ENCODE results near the gene ASXL2. TPM values are rescaled to one million over a fixed set of nuclear protein-coding genes. Genes with fewer than 3 reads are reported as not detected.

The ASXL2 gene
- total RNA-seq, 1 experiment from 2014 or later, result 37.8 TPM

DNA sequence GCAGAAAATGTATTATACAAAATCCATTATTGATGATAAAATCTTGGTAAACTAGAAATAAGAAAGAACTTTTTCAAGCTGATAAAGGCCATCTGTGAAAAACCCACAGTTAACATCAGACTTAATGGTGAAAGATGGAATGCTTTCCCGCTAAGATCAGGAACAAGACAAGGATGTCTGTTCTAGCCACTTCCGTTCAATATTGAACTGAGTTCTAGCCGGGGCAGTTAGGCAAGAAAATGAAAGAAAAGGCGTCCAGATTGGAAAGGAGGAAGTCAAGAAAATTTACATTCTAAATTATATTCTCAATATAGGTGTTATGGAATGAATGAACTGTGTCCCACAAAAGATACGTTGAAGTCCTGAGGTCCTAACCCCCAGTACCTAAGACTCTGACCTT, 165.8 kb downstream of the ASXL2 start (continued):
- TF ChIP-seq, protein P1, sequence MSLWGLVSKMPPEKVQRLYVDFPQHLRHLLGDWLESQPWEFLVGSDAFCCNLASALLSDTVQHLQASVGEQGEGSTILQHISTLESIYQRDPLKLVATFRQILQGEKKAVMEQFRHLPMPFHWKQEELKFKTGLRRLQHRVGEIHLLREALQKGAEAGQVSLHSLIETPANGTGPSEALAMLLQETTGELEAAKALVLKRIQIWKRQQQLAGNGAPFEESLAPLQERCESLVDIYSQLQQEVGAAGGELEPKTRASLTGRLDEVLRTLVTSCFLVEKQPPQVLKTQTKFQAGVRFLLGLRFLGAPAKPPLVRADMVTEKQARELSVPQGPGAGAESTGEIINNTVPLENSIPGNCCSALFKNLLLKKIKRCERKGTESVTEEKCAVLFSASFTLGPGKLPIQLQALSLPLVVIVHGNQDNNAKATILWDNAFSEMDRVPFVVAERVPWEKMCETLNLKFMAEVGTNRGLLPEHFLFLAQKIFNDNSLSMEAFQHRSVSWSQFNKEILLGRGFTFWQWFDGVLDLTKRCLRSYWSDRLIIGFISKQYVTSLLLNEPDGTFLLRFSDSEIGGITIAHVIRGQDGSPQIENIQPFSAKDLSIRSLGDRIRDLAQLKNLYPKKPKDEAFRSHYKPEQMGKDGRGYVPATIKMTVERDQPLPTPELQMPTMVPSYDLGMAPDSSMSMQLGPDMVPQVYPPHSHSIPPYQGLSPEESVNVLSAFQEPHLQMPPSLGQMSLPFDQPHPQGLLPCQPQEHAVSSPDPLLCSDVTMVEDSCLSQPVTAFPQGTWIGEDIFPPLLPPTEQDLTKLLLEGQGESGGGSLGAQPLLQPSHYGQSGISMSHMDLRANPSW (CRISPR knock-in tag; conservative IDR thresholded peaks at IDR 0.05; ENCODE audit: low read depth), result no peak

DNA sequence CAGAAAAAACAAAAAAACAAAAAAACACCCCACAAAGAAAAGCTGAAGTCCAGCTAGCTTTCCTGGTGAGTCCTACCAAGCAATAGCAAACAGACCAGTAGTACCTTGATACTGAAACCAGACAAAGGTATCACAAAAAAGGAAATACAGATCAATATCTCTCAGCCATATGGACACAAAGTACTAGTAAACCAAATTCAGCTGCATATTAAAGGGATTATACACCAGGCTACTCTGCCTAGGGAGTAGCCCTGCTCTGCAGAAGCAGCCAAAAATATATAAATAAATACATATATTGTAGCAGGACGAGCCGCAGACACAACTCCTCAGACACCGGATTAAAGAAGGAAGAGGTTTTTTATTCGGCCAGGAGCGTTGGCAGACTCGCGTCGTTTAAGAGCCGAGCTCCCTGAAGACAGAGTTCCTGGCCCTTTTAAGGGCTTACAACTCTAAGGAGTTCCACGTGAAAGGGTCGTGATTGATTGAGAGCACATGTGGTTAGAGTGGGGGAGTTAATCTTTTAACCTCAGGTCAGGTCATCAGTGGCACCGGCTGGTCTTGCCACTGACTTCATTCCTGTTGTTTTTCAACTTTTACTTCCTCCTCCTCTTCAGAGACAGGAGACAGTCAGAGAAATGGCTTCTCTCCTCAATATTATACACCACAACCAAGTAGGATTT, 166.5 kb downstream of the ASXL2 start:
- Mint-ChIP-seq H3K36me3 (no peaks in the 10 kb centered on the region), H3K4me3 (no peak overlapping the region), H3K9me3 (0 out of 2 replicates have a peak, but pooled peaks cover 4% of the 10 kb centered on the region), H3K27me3 (ENCODE audit: low read depth) (no peaks in the 10 kb centered on the region), H3K4me1 (no peaks in the 10 kb centered on the region), H3K27ac (no peak overlapping the region)
- no peak for TF ChIP-seq ESRRA (CRISPR knock-in tag; IDR thresholded peaks at IDR 0.05; ENCODE audit: borderline replicate concordance)
- TF ChIP-seq ZNF219 (CRISPR knock-in tag; IDR thresholded peaks at IDR 0.05; ENCODE audit: borderline replicate concordance), result no peak
- no peak for TF ChIP-seq GABPB1 (CRISPR knock-in tag; IDR thresholded peaks at IDR 0.05)
- no peak for TF ChIP-seq EMX1 (CRISPR knock-in tag; IDR thresholded peaks at IDR 0.05)
- TF ChIP-seq, protein P2, sequence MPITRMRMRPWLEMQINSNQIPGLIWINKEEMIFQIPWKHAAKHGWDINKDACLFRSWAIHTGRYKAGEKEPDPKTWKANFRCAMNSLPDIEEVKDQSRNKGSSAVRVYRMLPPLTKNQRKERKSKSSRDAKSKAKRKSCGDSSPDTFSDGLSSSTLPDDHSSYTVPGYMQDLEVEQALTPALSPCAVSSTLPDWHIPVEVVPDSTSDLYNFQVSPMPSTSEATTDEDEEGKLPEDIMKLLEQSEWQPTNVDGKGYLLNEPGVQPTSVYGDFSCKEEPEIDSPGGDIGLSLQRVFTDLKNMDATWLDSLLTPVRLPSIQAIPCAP (CRISPR knock-in tag; IDR thresholded peaks at IDR 0.05), result no peak
- TF ChIP-seq, protein P3, sequence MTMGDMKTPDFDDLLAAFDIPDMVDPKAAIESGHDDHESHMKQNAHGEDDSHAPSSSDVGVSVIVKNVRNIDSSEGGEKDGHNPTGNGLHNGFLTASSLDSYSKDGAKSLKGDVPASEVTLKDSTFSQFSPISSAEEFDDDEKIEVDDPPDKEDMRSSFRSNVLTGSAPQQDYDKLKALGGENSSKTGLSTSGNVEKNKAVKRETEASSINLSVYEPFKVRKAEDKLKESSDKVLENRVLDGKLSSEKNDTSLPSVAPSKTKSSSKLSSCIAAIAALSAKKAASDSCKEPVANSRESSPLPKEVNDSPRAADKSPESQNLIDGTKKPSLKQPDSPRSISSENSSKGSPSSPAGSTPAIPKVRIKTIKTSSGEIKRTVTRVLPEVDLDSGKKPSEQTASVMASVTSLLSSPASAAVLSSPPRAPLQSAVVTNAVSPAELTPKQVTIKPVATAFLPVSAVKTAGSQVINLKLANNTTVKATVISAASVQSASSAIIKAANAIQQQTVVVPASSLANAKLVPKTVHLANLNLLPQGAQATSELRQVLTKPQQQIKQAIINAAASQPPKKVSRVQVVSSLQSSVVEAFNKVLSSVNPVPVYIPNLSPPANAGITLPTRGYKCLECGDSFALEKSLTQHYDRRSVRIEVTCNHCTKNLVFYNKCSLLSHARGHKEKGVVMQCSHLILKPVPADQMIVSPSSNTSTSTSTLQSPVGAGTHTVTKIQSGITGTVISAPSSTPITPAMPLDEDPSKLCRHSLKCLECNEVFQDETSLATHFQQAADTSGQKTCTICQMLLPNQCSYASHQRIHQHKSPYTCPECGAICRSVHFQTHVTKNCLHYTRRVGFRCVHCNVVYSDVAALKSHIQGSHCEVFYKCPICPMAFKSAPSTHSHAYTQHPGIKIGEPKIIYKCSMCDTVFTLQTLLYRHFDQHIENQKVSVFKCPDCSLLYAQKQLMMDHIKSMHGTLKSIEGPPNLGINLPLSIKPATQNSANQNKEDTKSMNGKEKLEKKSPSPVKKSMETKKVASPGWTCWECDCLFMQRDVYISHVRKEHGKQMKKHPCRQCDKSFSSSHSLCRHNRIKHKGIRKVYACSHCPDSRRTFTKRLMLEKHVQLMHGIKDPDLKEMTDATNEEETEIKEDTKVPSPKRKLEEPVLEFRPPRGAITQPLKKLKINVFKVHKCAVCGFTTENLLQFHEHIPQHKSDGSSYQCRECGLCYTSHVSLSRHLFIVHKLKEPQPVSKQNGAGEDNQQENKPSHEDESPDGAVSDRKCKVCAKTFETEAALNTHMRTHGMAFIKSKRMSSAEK (CRISPR knock-in tag; IDR thresholded peaks at IDR 0.05; ENCODE audit: borderline replicate concordance), result no peak
- TF ChIP-seq, protein P4, sequence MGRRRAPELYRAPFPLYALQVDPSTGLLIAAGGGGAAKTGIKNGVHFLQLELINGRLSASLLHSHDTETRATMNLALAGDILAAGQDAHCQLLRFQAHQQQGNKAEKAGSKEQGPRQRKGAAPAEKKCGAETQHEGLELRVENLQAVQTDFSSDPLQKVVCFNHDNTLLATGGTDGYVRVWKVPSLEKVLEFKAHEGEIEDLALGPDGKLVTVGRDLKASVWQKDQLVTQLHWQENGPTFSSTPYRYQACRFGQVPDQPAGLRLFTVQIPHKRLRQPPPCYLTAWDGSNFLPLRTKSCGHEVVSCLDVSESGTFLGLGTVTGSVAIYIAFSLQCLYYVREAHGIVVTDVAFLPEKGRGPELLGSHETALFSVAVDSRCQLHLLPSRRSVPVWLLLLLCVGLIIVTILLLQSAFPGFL (CRISPR knock-in tag; IDR thresholded peaks at IDR 0.05; ENCODE audit: borderline replicate concordance), result no peak
- DNase-seq (ENCODE audit: low spot score) (no peak), ATAC-seq (no peak)
- ChIA-PET POLR2A (no interaction called here), CTCF (interaction anchor here (1.4 kb wide), 1 partner anchor 350 kb away, joined by 4 read pairs; no protein-coding TSS in a partner anchor)

DNA sequence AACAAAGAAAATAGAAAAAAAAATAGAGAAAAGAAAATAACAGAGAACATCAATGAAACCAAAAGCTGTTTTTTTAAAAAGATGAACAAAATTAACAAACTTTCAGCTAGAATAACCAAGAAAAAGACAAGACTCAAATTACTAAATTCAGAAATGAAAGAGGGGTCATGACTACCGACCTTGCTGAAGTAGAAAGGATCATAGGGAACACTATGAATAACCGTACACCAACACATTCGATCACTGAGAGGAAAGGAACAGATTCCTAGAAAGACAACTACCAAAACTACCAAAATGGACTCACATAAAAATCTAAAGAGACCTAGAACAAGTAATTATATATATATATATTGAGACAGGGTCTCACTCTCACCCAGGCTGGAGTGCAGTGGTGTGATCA, 167.5 kb downstream of the ASXL2 start:
- ATAC-seq, result no peak
- ChIA-PET CTCF (interaction anchor here (0.7 to 2.2 kb wide), 6 partner anchors 9 to 482 kb away, joined by 3 to 15 read pairs (median 4); no protein-coding TSS in a partner anchor), POLR2A (no interaction called here)
- H3K36me3 Mint-ChIP-seq, result peaks cover 5% of the 10 kb centered on the region
- H3K27ac Mint-ChIP-seq, result no peak overlapping the region
- no peaks in the 10 kb centered on the region for H3K4me1 Mint-ChIP-seq
- H3K4me3 Mint-ChIP-seq, result no peak overlapping the region
- peaks cover 9% of the 10 kb centered on the region for H3K9me3 Mint-ChIP-seq
- no peak for DNase-seq (ENCODE audit: low spot score)
- no peaks in the 10 kb centered on the region for H3K27me3 Mint-ChIP-seq (ENCODE audit: low read depth)
- no peak for TF ChIP-seq NR2C2 (CRISPR knock-in tag; IDR thresholded peaks at IDR 0.05)
- TF ChIP-seq FOXP4 (CRISPR knock-in tag; IDR thresholded peaks at IDR 0.05), result no peak
- no peak for TF ChIP-seq ZBTB21 (CRISPR knock-in tag; IDR thresholded peaks at IDR 0.05; ENCODE audit: borderline replicate concordance)
- TF ChIP-seq, protein P1 (CRISPR knock-in tag; conservative IDR thresholded peaks at IDR 0.05; ENCODE audit: low read depth), result no peak
- TF ChIP-seq ZNF416 (CRISPR knock-in tag; IDR thresholded peaks at IDR 0.05), result no peak
- TF ChIP-seq HMGA2 (CRISPR knock-in tag; IDR thresholded peaks at IDR 0.05), result no peak
- TF ChIP-seq JAZF1 (CRISPR knock-in tag; IDR thresholded peaks at IDR 0.05), result no peak
- no peak for TF ChIP-seq EMX1 (CRISPR knock-in tag; IDR thresholded peaks at IDR 0.05)
- no peak for TF ChIP-seq ZNF281 (CRISPR knock-in tag; IDR thresholded peaks at IDR 0.05)

Measured in WTC11 (cell line).